Limb (tissue), 2 donors: Measurements from ENCODE around the gene RFESD.
"Not testable (repeated sequence)": the region's sequence is repeated elsewhere in the genome, so short reads cannot be mapped to it uniquely, and the experiment has no call there.

Experiments
- DNase-seq, 2 donors: peaks; one replicate each; pipeline ENCODE4 v3.0.0-alpha.2; 2016; ENCODE audit errors: extremely low spot score in 2 of 2

The RFESD gene

DNA sequence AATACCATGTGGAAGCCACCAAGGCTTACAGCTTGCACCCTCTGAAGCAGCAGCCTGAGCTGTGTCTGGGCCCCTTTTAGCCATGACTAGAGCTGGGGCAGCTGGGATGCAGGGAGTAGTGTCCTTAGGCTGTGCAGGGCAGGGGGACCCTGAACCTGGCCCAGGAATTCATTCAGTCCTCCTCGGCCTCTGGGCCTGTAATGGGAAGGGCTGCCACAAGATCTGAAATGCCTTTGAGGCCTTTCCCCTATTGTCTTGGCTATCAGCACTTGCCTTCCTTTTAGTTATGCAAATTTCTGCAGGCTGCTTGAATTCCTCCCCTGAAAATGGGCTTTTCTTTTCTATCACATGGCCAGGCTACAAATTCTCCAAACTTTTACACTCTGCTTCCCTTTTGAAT lies 17.6 kb upstream of the RFESD start:
- DNase-seq: no peak

DNA sequence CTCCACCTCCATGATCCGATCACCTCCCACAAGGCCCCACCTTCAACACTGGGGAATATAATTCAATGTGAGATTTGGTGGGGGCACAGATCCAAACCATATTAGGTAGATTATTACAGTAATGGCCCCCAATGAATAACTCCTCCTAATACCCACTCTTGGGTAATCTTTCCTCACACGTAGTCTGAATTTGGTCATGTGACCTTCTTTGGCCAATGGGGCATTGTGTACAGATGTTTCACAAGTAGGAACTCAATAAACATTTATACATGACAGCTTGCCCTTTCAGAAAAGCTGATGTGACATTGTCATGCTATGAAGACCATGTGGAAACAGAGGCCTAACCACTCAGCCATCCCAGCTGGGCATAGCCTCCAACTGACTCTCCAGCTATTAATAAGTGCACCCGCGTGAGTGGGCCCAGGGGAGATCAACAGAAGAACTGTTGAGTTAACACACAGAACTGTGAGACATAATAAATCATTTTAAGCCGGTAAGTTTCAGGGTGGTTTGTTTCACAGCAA lies 16.1 kb upstream of the RFESD start:
- no peak for DNase-seq

DNA sequence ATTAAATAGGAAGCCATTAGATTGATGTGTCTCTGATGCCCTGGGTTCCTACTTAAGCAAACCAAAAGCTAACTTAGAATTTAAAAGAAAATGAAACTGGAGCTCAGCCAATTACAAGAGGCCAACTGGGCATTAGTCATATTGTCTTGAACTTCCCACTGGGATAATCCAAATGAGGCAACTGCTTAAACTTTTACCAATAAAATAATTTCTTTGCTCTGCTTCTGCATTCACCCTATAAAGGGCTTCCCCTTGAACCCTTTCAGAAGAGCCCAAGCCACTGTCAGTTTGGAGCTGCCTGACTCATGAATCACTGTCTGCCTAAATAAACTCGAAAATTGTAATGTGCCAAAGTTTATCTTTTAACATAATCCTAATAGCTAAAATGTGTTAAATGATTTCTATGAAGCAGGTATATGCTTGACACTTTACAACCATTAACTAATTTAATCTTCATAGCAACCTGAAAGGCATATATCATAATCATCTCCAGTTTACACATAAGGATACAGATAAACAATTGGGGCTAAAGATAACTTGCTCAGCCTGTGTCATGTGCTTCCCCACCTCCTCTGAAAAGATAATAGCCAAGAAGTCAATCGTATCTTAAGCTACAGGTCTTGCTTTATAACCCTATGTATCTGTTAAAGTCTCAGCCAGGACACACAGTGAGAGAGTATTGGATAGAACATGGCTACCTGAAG lies 15.2 kb upstream of the RFESD start:
- no peak for DNase-seq

DNA sequence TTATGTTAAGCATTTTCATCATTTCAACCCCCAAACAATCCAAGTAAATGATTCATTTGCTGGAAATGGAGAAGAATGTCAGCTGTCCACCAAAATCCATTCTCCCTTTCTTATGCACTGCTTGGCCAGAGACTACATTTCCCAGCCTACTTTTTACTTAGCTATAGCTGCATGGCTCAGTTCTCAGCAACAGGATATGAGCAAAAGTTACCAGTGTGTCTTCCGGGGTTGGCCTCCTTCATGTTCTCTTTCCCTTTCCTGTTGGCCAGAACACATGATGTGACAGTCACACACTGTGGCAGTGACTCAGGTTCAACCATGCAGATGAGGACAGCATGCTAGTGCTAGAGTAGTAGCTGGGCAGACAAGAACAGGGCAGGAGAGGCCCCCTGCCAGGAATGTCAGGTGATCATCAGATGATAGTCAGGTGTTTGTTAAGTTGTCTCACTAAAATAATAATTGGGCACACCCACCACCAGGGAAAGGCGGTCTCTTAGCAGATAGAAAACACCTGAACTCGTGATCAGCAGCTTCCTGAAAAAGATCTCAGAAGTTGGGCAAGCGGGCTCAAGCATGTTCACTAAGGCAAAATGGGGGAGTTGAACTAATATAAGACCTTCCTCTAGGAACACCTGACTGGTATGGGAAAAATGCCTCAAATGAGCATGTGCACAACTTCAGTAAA lies 14.4 kb upstream of the RFESD start:
- no peak for DNase-seq

DNA sequence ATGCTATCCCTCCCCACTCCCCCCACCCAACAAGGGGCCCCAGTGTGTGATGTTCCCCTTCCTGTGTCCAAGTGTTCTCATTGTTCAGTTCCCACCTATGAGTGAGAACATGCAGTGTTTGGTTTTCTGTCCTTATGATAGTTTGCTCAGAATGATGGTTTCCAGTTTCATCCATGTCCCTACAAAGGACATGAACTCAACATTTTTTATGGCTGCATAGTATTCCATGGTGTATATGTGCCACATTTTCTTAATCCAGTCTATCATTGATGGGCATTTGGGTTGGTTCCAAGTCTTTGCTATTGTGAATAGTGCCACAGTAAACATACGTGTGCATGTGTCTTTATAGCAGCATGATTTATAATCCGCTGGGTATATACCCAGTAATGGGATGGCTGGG lies 13.6 kb upstream of the RFESD start:
- not testable (repeated sequence) for DNase-seq

DNA sequence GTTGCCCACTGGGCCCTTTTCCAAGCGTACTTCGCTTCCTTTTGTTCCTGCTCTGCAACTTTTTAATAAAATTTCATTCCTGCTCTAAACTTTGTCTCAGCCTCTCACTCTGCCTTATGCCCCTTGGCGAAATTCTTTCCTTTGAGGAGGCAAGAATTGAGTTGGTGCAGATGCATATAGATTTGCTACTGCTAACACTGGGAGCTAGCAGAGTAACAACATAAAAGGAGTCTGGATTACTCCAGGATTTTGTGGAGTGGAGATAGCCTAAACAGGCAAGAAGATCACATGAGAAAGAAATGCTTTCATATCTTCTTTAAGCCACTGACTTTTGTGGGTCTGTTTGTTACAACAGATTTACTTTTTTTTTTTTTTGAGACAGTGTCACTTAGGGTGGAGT lies 12.9 kb upstream of the RFESD start:
- no peak for DNase-seq

DNA sequence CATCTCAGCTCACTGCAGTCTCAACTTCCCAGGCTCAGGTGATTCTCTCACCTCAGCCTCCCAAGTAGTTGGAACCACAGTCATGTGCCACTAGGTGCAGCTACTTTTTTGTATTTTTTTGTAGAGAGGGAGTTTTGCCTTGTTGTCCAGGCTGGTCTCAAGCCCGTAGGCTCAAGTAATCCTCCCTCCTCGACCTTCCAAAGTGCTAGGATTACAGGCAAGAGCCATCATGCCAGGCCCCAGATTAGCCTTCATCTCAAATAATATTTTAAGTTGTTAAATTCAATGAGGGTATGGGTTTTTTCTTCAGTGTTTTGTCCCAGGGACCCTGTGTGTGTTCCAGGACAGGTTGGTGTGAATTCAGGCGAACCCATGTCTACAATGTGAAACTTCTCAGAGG lies 12.5 kb upstream of the RFESD start:
- no peak for DNase-seq

DNA sequence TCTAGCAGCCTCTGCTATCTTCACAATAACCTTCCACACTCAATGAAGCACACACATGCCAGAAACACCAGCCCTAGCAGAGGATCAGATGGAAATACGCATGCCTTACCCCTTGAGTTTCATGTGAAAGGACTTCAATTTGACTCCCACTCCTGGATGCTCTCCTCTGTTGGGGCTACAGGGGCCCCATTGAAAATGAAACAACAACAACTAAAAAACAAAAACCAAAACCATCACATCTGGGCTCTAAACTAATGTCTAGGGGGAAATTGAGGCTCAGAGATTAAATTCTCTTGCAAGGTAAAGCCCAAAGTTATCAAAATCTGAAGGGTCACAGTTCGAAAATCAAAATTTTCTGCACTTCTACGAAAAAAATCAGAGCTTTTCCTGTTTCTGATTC lies 7.9 kb upstream of the RFESD start:
- DNase-seq: no peak

DNA sequence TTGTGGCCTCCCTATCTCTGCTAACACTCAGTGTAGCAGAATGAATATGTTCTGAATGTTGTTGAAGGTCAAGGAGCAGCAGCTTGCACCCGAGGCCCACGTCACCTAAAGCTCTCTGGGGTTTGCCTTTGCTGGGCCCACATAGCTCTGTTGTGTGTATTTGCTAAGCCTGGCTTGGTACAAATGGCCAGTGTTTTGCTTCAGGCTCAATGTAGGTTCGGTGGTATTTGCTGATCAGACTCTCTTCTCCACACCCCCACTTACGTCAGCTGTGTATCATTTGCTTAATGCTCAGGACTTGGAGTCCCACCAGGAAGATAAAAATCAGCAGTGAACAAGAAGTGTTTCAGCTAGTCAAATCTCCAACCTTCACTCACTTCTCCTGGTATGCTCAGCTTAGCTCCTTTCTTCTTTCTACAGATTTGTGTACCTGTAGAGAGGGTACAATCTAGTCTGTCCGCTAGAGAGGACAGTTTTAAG lies 4.8 kb upstream of the RFESD start:
- DNase-seq: no peak

DNA sequence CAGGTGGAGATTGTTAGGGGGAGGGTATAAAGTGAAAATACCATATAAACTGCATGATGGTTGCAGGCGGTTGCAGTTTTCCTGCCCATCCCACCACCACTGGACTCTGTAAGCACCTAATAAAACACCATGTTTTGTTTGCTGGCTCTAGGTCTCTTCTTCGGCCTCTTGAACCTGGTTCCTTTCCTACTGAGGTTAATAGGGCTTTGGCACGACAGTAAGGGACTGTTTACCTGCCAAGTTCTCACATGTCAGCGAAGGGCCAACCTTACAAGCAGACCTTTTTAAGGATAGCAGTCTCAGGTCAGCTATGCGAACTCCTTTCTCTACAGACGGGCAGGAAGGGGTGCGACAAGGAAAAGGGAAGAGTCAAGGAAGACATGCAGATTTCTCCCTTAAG lies 3.4 kb upstream of the RFESD start:
- no peak for DNase-seq

DNA sequence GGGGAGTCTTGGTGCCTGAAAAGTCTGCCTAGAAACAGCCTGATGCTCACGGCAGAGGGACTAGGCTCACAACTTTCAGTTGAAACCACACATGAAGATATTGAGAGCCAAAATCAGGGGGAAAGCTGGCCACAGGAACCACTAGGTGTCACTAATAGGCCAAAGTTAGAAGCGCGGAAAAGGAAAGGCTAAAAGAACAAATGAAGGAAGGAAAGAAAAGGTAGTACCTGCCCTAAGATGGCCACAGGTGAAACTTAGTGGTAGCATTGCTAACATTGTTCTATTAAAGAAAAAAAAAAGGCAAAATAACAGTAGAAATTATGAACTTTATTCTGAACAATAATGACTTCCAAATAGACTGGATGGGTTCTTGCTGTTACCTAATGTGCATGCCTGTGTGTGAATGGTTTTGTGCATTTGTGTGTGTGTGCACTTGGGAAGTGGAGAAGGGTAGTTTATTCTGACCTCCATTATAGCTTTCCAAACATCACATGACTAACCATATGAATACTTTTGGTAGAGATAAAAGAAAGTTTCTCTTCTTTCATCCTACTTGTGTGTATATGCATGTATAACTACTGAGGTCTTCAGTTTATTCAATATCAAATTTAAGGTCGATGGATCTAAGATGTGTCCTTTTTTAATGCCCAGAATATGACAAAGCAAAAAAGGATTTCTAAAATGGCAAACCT lies 2.1 kb upstream of the RFESD start:
- DNase-seq: peak; percentile 44 to 72

DNA sequence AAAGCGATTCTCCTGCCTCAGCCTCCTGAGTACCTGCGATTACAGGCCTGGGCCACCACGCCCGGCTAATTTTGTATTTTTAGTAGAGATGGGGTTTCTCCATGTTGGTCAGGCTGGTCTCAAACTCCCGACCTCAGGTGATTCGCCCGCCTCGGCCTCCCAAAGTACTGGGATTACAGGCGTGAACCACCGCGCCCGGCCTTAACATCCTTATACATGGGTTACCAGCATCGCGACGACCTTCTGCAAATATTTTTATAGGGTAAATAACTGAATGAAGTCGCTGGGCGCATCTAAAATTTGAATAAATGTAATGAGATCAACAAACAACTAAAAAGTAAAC lies 380 bp upstream of the RFESD start:
- DNase-seq: not testable (repeated sequence)

DNA sequence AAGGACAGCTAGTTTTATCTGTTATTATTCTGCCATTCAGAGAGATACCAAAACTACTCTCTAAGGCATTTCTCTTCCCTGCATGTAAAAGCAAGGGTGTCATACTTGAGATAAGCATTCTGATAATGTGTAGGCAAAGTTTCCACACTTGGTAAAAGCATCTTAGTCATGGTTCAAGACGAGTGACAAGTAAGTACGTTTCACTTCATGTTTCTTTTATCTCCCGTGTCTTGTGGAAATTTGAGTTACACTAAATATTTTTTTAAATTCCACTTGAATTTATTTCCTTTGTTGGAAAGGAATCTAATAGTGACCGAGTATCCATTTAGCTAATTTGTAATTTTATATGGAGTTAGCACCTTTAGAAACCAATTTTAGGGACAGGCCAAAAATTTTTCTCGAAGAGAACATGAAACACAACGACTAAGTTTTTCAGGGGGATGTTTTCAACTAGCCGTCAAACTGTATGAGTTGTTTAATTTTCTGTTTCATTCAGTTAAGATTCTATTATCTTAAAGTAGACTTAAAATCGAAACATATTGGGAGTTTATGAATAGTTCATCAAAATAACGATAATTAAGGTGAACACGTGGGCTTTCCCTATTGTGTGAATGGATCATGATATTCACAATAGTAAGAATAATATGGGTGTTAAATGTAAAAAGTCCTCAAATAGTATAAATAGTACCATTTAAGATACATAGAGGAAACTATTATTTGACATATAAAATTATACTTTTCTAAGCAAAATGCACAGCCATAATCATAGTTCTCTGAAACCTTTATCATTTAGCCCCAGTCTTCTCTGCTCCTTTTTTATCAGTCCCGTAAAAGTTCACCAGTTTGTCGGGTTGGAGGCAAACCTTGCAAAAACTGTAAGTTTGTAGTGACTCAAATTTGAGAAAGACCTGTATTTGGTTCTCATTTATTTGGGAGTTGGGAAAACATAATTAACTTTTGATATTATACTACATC lies 1.6 kb downstream of the RFESD start:
- DNase-seq: no peak

DNA sequence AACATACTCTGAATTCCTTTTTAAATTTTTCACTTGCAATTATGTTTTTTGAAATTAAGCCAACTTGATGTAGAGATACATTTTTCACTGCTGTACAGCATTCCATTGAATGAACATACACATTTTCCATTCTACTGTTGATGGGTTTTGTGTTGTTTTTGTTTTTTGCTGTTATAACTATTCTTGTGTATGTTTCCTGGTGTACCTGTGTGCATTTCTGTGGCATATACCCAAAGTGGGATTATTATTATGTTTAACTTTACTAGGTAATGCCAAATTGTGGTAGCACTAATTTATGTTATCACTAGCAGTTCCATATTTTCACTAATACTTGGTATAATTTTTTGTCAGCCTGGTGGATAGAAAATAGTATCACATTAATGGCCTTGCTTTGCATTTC lies 2.7 kb downstream of the RFESD start:
- no peak for DNase-seq

DNA sequence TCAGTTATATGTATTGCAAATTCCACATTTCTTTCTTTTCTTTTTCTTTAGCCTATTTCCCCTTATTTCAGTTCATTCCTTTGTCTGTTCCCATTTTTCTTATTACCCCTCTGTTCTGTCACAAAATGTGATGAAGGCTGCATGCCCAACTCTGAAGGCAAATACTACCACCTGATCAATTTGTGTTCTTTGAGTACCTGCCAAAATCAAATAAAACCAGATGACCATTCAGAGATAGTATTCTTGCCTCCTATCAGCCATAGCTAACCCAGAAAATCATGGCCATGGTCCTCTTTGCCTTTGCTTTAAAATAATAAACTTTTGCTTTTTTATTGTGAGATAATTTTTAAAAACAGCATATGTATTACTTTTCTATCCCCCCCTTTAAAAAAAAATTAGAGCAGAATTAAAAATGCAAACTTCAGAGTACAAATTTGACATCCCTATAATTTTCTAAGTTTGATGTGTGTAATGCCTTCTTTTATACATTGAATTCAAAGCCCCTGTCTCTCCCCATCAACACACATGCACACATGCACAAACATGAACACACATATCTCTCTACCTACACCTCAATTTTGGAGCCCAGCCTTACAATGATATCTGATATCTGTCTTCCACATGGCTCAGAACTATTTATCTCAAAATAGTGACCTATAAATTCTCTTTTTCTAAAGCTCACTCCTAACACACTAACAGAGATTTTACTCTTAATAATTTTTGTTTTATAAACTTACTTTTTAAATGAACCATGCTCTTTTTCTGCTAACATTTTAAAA lies 3.5 kb downstream of the RFESD start:
- no peak for DNase-seq

DNA sequence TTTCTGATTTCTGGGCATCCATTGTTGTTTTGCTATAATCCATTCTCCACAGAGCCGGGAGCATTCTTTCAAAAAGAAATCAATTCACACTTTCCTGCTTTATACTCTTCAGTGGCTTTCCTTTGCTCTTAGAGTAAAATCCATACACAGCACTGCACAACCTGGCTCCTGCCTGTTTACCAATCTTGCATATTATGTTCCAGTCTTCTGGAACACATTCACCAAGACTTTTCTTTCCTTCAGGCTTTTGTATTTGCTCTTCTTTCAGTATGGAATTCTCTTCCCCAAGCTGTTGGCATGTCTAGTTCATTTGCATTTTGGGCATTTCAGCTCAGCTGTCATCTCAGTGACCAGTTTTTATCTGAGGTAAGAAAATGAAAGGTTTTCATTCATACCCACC lies 6.3 kb downstream of the RFESD start:
- no peak for DNase-seq

DNA sequence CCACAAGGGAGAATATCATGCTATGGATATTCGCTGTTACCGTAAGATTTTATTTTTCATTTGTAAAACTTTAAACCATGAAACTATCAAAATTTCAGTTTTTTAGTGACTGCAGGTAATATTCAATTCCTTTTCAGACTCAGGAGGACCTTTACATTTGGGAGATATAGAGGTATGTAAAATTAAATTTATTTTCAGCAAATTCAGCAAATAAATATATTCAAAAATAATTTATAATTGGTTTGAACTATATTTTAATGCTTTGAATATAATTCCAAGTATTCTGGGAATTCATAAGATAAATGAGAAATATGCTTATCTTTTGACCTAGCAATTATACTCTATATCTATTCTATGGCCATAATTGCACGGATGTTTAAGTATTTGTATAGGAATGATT lies 7.6 kb downstream of the RFESD start:
- no peak for DNase-seq

DNA sequence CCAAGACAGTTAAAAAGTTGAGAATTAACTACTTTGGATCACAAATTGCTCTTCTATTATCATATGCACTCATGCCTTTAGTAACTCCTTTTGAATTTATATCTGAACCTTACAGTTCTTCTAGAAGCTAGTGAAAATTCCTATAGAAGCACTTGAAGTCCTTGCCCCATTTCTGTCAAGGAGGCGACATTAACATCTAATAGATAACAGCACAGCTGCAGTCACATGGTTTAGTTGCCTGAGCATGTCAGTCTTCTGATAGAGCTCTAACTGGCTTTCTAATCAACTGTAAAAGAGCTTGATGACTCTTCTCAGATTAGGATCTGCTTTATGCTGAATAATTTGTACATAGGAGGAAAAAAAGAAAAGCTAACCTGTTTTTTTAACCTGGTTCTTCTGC lies 9.0 kb downstream of the RFESD start:
- no peak for DNase-seq

DNA sequence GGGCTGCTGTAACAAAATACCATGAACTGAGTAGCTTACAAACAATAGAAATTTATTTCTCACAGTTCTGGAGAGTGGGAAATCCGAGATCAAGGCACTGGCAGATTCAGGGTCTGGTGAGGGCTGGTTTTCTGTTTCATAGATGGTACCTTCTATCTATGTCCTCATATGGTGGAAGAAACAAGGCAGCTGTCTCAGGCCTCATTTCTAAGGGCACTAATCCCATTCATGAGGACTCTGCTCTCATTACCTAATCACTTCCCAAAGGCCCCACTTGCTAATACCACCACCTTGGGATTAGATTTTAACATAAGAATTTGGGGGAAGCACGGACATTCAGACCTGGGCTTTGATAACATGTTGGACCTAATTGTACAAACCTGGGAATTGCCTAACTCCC lies 13.5 kb downstream of the RFESD start:
- no peak for DNase-seq

DNA sequence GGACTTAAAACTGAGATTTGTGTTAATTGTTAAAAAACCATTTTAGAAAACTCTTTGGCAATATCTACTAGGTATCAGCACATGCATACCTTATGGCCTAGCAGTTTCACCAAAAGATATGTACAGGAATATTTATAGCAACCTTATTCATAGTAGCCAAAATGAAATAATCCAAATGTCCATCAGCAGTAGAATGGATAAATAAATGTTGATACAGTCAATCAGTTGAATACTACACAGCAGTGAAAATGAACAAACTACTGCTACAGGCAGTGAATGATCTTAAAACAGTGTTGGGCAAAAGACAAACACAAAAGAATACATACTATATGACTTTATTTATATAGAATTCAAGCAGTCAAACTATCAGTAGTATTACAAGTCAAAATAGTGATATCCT lies 16.4 kb downstream of the RFESD start:
- no peak for DNase-seq
